Glomerular visceral epithelial cell (primary cell): ENCODE measurements around the gene TSC22D3.
"Not testable (repeated sequence)": the region's sequence is repeated elsewhere in the genome, so short reads cannot be mapped to it uniquely, and the experiment has no call there.

Experiments
- DNase-seq: peaks from one replicate; pipeline ENCODE4 v3.0.0-alpha.2; 2016; ENCODE audit errors: extremely low spot score

Gene TSC22D3

GRCh38 chrX:107683124-107683895 is 92.3 kb downstream of the TSC22D3 start:
- no peak for DNase-seq

- DNase-seq: no peak
Observed at GRCh38 chrX:107682256-107682655, 93.3 kb downstream of the TSC22D3 start.

- peak; percentile 51 for DNase-seq
Observed at GRCh38 chrX:107678957-107679740, 96.4 kb downstream of the TSC22D3 start.

- DNase-seq: no peak
Observed at GRCh38 chrX:107677909-107678308, 97.7 kb downstream of the TSC22D3 start.

GRCh38 chrX:107677501-107677901 is 98.1 kb downstream of the TSC22D3 start:
- DNase-seq: peak; percentile 64

- DNase-seq: peak; percentile 90
Observed at GRCh38 chrX:107676559-107677378, 98.8 kb downstream of the TSC22D3 start.

- peak; percentile 19 for DNase-seq
Observed at GRCh38 chrX:107675823-107676555, 99.6 kb downstream of the TSC22D3 start.

- DNase-seq: no peak
Observed at GRCh38 chrX:107675365-107675654, 100.3 kb downstream of the TSC22D3 start.

- DNase-seq: peak; percentile 32
Observed at GRCh38 chrX:107674480-107675364, 100.9 kb downstream of the TSC22D3 start.

GRCh38 chrX:107673933-107674479 is 101.6 kb downstream of the TSC22D3 start:
- DNase-seq: peak; percentile 69

- no peak for DNase-seq
Observed at GRCh38 chrX:107673431-107673830, 102.2 kb downstream of the TSC22D3 start.

- peak; percentile 87 for DNase-seq
Observed at GRCh38 chrX:107672955-107673378, 102.6 kb downstream of the TSC22D3 start.

GRCh38 chrX:107671256-107671655 is 104.3 kb downstream of the TSC22D3 start:
- DNase-seq: not testable (repeated sequence)

GRCh38 chrX:107669885-107670628 is 105.5 kb downstream of the TSC22D3 start:
- DNase-seq: no peak

GRCh38 chrX:107669261-107669660 is 106.3 kb downstream of the TSC22D3 start:
- no peak for DNase-seq

- not testable (repeated sequence) for DNase-seq
Observed at GRCh38 chrX:107668710-107669109, 106.9 kb downstream of the TSC22D3 start.

- DNase-seq: no peak
Observed at GRCh38 chrX:107667426-107667825, 108.2 kb downstream of the TSC22D3 start.

GRCh38 chrX:107666931-107667330 is 108.7 kb downstream of the TSC22D3 start:
- DNase-seq: no peak
